GM19035 (cell line): ENCODE measurements around the gene GAS2.
"Not testable (repeated sequence)": the region's sequence is repeated elsewhere in the genome, so short reads cannot be mapped to it uniquely, and the experiment has no call there.

ENCODE experiments used
- ATAC-seq: cut with Tn5 transposase; IDR thresholded peaks from one replicate; pipeline ENCODE4 v1.9.1; 2021; ENCODE audit not compliant: unreplicated experiment

Gene GAS2

DNA sequence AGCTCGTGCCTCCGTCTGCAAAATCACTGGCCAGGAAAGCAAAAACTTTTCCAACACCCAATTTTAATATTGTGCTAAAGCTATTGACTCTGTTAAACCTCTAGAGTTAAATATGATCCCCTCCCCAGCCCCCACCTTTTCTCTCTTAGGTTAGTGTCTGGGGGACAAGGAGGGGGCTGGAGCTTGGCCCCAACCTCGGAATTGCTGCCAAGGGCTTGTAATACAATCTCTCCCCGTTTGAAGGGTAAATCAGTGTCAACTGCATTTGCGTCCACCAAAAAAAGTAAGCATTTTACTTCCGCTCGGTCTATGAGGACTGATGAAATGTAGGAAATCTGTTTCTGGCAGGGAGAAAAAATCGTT lies at the start of gene GAS2:
TSS of gene GAS2 (plus strand) at position 287 of the 363 bp plus-strand sequence. CDS start 8,259 bp downstream, outside the sequence.
- ATAC-seq = no peak

- ATAC-seq = no peak
Measured at GRCh38 chr11:22617868-22618267, 48.5 kb upstream of the GAS2 start.

DNA sequence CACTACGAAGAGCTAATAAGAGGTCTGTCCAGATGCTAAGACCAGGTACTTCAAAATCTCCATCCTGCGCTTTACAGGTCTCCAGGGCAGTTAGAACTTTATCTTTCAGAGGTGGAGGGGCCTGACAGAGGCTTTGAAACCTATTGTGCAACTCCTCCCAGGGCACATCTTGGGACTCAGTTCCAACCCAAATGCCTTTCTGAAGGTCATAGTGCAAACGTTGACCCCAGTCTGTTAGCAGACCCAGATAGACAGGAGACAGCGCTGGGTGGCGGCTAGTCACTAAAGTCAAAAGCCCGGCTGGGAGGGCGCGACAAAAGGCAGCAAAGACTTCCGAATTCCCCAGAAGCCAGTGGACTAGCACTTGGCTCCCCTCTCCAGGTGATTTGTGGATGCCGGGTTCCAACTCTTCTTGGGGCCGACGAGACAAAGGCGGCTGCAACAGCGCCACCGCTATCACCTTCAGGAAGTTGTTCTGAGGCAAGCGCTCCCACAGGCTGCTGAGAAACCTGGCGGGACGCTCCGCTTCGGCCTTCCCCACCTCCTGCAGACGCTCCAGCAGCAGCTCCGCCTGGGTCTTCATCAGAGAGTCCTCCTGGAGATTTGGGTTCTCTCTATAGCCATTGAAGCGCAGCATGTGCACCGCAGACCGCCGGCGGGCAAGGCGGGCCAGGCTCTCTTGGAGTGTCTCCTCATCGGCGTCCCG lies 41.5 kb upstream of the GAS2 start:
- ATAC-seq = peak; percentile 59

DNA sequence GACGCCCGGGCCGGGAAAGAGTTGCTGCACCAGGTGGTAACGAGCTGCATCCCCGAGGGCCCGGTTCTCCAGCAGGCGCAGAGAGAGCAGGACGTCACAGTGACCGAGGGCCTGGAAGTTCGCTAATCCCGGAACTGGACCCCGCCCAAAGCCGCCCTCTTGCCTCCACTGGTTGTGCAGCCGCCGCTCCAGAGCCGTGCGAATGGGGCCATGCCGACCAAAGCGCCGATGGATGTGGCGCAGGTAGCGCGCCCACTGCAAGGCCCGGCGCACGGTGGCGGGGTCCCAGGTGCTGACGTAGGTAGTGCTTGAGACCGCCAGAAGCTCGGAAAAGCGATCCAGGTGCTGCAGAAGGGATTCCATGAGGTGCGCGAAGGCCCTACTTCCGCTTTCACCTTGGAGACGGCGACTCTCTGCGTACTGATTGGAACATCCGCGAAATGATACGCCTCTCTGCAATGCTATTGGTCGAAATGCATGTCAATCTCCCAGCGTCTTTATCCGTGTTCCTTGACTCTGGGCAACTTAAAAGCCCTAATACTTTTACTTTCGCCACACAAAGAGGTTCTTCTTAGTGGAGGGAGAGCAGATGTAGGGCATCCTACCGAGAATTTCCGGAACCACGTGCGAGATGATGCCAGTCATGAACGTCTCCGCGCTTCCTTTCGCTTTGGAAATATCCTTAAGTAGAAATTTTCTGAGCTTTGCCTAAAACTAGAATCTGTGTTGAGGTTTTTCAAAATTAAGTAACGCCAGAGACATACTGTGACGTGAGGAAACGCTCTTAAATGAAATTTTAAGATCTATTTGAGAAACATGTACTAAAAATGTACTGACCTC lies 40.7 kb upstream of the GAS2 start, which contains the start of gene FANCF:
TSS of gene FANCF (minus strand) at position 376 of the 840 bp plus-strand sequence. CDS start at position 363, 13 bp downstream.
- peak; percentile 97 for ATAC-seq

GRCh38 chr11:22626573-22627239 lies 39.7 kb upstream of the GAS2 start:
- ATAC-seq = no peak

DNA sequence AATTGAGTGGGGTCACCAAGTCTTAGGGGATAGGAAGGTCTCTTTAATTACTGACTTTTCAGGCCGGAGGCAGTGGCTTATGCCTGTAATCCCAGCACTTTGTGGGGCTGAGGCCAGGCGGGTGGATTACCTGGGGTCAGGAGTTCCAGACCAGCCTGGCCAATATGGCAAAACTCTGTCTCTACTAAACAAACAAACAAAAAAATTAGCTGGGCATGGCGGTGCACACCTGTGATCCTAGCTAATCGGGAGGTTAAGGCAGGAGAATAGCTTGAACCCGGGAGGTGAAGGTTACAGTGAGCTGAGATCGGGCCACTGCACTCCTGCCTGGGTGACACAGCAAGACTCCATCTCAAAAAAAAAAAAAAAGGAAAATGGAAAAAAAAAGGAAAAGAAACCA lies 39.0 kb upstream of the GAS2 start:
- no peak for ATAC-seq

DNA sequence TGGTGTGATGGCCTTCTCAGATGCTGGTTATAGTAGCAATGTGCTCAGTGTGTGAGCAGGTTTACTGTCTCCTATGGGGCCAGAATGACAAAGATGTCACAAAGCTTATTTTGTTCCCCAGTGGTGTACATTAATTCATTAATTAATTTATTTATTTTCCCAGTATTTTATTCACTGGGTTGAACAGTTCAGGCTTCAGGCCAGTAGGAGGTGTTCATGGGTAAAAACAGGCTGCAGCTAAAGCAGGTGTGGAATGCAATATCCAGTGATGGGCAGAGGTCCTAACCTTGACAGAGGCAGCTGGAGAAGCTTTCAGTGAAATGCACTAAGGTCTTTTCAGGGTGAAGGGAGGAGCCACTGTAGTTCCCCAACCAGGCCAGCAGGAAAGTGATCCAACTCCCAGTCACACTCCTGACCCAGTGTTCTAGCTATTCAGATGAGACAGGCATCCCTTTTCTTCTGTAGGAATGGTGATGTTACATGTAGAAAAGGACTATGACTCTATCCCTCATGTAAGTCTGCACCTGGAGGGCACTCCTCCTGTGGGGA lies 33.0 kb upstream of the GAS2 start:
- ATAC-seq = no peak

DNA sequence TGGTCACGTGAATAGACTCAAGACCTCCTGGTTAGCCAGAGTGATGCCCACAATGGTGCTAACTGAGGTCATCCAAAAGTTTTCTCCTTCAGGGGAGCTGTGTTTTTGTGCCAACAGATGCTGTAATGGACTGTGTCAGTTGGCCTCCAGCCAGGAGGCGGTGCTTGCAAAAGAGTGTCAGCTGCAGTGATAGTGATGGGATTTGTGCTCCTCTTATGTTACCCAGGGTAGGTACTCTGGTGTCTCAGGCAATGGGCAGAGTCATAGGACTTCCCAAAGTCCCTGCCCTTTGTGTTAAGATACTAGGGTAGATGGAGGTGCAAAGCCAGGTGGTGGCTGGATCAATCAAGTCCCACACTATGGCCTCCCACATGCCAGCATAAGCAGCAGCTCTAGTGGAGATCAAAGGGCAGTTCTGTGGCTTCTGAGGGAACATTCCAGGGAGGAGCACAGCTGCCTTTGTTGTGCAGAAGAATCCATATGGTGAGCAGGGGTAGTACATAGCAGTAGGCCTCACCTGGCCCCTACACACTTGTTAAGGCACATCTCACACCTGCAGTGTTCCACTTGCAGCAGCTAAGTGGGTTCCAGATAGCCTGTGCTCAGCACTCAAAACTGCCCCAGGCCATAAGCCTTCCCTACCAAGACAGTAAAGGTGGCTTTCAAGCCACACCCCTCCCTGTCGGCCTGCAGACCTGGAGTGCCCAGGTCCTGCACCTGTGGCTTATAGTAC lies 31.3 kb upstream of the GAS2 start:
- ATAC-seq = no peak

GRCh38 chr11:22635689-22636088 lies 30.7 kb upstream of the GAS2 start:
- ATAC-seq = no peak

DNA sequence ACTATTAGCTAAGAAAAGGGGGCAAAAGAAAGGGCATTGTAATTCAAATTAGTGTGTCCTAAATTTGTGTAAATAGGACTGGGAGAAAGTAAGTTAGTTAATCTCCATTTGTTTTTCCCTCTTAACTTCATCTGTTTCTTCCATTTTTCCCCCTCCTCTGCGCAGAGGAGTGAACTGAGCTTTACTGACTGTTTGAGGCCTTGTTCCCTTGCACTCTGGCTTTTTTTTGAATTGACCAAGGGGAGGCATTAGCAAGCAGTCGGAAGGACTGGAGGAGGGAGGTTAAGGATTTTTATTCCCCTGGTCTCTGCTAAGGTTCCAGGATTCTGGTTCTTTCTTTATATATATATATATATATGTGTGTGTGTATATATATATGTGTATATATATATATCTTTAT lies 25.5 kb upstream of the GAS2 start:
- no peak for ATAC-seq

DNA sequence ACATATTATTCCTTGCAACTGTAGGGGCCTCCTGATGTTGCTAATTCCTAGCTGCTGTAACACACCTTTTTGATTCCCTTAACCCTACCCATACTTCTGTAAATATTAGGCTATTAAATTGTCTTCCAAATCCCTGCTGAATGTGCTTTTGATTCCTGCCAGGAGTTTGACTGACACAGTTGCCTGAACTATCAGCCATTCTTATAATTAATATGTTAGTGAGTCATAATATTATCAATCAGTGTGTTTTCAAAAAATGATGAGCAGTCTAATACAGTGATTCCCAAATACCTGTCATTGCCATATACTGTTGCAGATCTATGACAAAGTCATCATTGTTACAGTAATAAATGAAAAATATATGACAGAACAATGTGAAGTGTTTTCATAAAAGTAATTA lies 24.9 kb upstream of the GAS2 start:
- ATAC-seq = no peak

- not testable (repeated sequence) for ATAC-seq
Measured at GRCh38 chr11:22652346-22652745, 14.1 kb upstream of the GAS2 start.

DNA sequence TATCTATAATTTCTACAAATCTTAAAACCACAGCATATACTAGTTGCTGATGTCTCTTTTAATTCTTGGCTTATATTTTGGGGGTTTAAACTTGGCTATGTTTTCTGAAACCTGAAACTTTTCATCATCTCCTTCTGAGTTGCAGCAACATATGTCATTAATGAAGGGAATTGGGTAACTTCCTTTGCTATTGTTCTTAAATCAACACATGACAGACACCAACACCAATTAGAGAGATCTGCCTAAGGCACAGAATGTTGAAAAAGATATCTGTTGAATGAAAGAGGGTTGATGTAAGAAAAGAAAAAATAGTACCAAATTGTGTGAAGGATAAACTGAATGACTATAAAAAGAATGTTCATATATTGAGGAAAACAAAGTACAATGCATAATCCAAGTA lies 10.3 kb upstream of the GAS2 start:
- ATAC-seq = no peak

DNA sequence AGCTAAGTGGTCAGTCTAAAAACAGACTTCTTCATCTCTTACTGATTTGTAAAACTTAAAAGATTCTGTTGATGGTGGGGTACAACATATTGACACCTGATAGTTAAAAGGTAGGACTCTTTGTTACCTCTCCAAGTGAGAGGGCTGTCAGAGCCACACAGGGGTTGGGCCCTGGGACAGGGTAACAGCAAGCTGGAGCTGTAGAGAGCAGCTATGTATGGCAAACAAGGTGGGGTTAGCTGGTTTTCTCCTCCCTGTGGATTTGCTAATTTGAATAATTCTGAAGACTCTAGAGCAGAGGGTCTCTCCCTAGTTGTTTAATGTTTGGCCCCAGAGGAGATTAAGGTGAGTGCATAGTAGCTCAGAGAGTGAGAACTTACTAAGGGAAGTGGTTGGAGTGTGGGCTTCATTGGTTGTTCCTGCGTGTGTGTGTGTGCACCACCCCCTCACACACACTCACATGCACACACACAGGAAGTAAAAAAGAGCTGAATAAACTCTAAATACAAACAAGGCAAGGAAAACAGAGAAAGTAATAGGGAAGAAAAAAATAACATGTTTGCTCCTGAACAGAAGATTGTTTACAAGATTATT lies 9.2 kb upstream of the GAS2 start:
- peak; percentile 90 for ATAC-seq

- no peak for ATAC-seq
Measured at GRCh38 chr11:22659783-22660182, 6.6 kb upstream of the GAS2 start.

GRCh38 chr11:22666688-22667439 lies 453 bp downstream of the GAS2 start:
- ATAC-seq = no peak

GRCh38 chr11:22668005-22668796 lies 1.8 kb downstream of the GAS2 start:
- ATAC-seq = no peak

- no peak for ATAC-seq
Measured at GRCh38 chr11:22669368-22669767, 3.0 kb downstream of the GAS2 start.

GRCh38 chr11:22670830-22671229 lies 4.4 kb downstream of the GAS2 start:
- peak; percentile 52 for ATAC-seq
